Neural cell (in vitro differentiated cells): ENCODE results near the gene RPL26.

Experiments
- POLR2AphosphoS5 ChIP-seq: IDR thresholded peaks from 2 replicates; pipeline ENCODE4 v1.6.1; 2012
- RAD21 ChIP-seq: fragments of 450-650 bp; conservative IDR thresholded peaks from 2 replicates; pipeline ENCODE4 v1.6.1; 2014; ENCODE audit warnings: antibody characterized with exemption, mild to moderate bottlenecking, moderate library complexity
- TF ChIP-seq, protein P1 (sequence below): fragments of 450-650 bp; IDR thresholded peaks from 2 replicates; pipeline ENCODE4 v1.5.1; 2014; ENCODE audit warnings: antibody characterized with exemption, mild to moderate bottlenecking, moderate library complexity; ENCODE audit not compliant: poor library complexity, severe bottlenecking

- TF ChIP-seq, protein P1, sequence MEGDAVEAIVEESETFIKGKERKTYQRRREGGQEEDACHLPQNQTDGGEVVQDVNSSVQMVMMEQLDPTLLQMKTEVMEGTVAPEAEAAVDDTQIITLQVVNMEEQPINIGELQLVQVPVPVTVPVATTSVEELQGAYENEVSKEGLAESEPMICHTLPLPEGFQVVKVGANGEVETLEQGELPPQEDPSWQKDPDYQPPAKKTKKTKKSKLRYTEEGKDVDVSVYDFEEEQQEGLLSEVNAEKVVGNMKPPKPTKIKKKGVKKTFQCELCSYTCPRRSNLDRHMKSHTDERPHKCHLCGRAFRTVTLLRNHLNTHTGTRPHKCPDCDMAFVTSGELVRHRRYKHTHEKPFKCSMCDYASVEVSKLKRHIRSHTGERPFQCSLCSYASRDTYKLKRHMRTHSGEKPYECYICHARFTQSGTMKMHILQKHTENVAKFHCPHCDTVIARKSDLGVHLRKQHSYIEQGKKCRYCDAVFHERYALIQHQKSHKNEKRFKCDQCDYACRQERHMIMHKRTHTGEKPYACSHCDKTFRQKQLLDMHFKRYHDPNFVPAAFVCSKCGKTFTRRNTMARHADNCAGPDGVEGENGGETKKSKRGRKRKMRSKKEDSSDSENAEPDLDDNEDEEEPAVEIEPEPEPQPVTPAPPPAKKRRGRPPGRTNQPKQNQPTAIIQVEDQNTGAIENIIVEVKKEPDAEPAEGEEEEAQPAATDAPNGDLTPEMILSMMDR, result no peak
- TF ChIP-seq POLR2AphosphoS5 (no peak), RAD21 (no peak)
Observed at GRCh38 chr17:8392274-8392673, 9.3 kb upstream of the RPL26 start.
